Calu3 (cell line): ENCODE results near the gene PARVB. TPM values are rescaled to one million over a fixed set of nuclear protein-coding genes. Genes with fewer than 3 reads are reported as not detected.

ENCODE experiments used
- BruUV-seq: library from RNA; stranded (reverse); fragments of 400-500 nt; replicated peaks from 2 replicates; lab custom pipeline; 2021; lab: Mats Ljungman, UMichigan
- CTCF ChIA-PET: fragments of 300-600 bp; sonication (Branson Sonifier 250); formaldehyde crosslinking; loops from one replicate; lab custom pipeline; 2022; ENCODE audit warnings: antibody characterized with exemption; lab: Charles Lee
- DNase-seq: peaks from one replicate; pipeline ENCODE4 v3.0.0; 2022
- H3K27ac Mint-ChIP-seq: one replicate; pipeline ENCODE4 v1.8.0; 2022; ENCODE audit warnings: mixed read lengths; ENCODE audit not compliant: unreplicated experiment
- H3K27me3 Mint-ChIP-seq: one replicate; pipeline ENCODE4 v1.8.0; 2022; ENCODE audit warnings: mixed read lengths; ENCODE audit not compliant: unreplicated experiment
- H3K36me3 Mint-ChIP-seq: one replicate; pipeline ENCODE4 v1.8.0; 2022; ENCODE audit warnings: mild to moderate bottlenecking, moderate library complexity, mixed read lengths; ENCODE audit not compliant: insufficient read depth, unreplicated experiment
- H3K4me1 Mint-ChIP-seq: one replicate; pipeline ENCODE4 v1.8.0; 2022; ENCODE audit warnings: mild to moderate bottlenecking, low read depth, mixed read lengths; ENCODE audit not compliant: unreplicated experiment
- H3K4me3 Mint-ChIP-seq: one replicate; pipeline ENCODE4 v1.8.0; 2022; ENCODE audit warnings: mild to moderate bottlenecking, low read depth, moderate library complexity, mixed read lengths; ENCODE audit not compliant: unreplicated experiment
- H3K9me3 Mint-ChIP-seq: one replicate; pipeline ENCODE4 v1.8.0; 2022; ENCODE audit warnings: low read depth, mixed read lengths; ENCODE audit not compliant: unreplicated experiment
- intact Hi-C: fragments of 100-400 bp; cut with micrococcal nuclease; formaldehyde crosslinking; loops from one replicate; pipeline ENCODE4 v1.10.0; 2022; ENCODE audit not compliant: unreplicated experiment
- total RNA-seq: library from RNA; stranded (reverse); gene quantifications from 2 replicates; pipeline ENCODE4 v1.2.3, GENCODE V29; 2022
- TF ChIP-seq, protein P1 (sequence below): fragments of 200-600 bp; IDR thresholded peaks from one replicate; pipeline ENCODE4 v1.8.0; 2022; ENCODE audit warnings: antibody characterized with exemption; ENCODE audit not compliant: unreplicated experiment

Gene PARVB
- total RNA-seq, 1 experiment from 2014 or later = 15.6 TPM

GRCh38 chr22:44164031-44164430 lies 139.9 kb downstream of the PARVB start:
- no peaks in the 10 kb centered on the region for H3K36me3 Mint-ChIP-seq

GRCh38 chr22:44165286-44165874 lies 141.3 kb downstream of the PARVB start:
- no TSS peak for BruUV-seq
- CTCF ChIA-PET = no interaction called here
- H3K4me3 Mint-ChIP-seq = no peak overlapping the region
- TF ChIP-seq, protein P1, sequence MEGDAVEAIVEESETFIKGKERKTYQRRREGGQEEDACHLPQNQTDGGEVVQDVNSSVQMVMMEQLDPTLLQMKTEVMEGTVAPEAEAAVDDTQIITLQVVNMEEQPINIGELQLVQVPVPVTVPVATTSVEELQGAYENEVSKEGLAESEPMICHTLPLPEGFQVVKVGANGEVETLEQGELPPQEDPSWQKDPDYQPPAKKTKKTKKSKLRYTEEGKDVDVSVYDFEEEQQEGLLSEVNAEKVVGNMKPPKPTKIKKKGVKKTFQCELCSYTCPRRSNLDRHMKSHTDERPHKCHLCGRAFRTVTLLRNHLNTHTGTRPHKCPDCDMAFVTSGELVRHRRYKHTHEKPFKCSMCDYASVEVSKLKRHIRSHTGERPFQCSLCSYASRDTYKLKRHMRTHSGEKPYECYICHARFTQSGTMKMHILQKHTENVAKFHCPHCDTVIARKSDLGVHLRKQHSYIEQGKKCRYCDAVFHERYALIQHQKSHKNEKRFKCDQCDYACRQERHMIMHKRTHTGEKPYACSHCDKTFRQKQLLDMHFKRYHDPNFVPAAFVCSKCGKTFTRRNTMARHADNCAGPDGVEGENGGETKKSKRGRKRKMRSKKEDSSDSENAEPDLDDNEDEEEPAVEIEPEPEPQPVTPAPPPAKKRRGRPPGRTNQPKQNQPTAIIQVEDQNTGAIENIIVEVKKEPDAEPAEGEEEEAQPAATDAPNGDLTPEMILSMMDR = no peak
- H3K27me3 Mint-ChIP-seq = no peaks in the 10 kb centered on the region
- no peaks in the 10 kb centered on the region for H3K4me1 Mint-ChIP-seq
- intact Hi-C loops = no loop called here
- no peak for DNase-seq
- no peak overlapping the region for H3K27ac Mint-ChIP-seq
- no peaks in the 10 kb centered on the region for H3K9me3 Mint-ChIP-seq
- no peaks in the 10 kb centered on the region for H3K36me3 Mint-ChIP-seq

More at GRCh38 chr22:44164031-44164430, 139.9 kb downstream of the PARVB start:
- CTCF ChIA-PET = no interaction called here
- no peak for DNase-seq
- Mint-ChIP-seq H3K27ac (no peak overlapping the region), H3K4me3 (no peak overlapping the region), H3K27me3 (no peaks in the 10 kb centered on the region), H3K9me3 (no peaks in the 10 kb centered on the region), H3K4me1 (no peaks in the 10 kb centered on the region)
- intact Hi-C loops = no loop called here
- TF ChIP-seq, protein P1 = no peak
- no TSS peak for BruUV-seq

DNA sequence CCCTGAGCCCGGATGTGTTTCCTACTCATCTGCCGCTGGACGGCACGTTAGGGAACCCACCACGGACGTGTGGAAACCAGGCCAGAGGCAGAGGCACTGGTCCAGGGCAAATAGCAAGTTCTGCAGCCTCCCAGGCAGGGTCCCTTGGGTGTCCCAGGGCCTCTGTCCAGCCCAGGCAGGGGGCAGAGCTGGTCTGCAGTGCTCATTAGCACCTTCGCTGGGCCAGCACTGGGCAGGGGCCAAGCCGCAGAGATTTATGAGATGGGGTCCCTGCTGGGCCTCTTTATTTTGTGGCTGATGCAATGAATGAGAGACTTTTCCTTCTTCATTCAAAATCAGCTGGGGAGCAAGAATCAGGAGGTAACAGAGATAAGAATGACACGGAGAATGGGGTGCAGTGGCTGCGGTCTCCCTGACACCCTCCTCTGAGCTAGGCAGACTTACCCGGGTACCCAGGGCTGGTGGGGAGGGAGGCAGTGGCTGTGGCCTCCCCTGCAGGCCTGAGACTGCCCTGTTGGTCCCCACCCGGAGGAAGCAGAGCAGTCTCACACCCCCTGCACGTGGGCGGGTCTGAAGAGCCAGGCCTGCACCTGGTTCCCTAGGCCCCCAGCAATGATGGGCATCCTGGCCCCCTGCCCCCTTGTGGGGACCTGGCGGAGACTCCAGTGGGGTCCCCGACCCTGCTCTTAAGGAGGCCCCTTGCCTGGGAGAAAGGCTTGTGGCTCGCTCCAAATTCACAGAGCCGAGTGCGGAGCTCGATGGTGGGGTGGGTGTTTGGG lies 142.6 kb downstream of the PARVB start:
- intact Hi-C loops = no loop called here

GRCh38 chr22:44167501-44167900 lies 143.4 kb downstream of the PARVB start:
- Mint-ChIP-seq H3K27ac (no peak overlapping the region), H3K4me3 (no peak overlapping the region), H3K9me3 (no peaks in the 10 kb centered on the region), H3K4me1 (no peaks in the 10 kb centered on the region), H3K27me3 (no peaks in the 10 kb centered on the region), H3K36me3 (no peaks in the 10 kb centered on the region)
- intact Hi-C loops = no loop called here
- no TSS peak for BruUV-seq
- TF ChIP-seq, protein P1 = no peak
- DNase-seq = no peak
- CTCF ChIA-PET = interaction anchor here (0.5 kb wide), 1 partner anchor 956 kb away, joined by 6 read pairs; no protein-coding TSS in a partner anchor

More for the DNA sequence above, 142.6 kb downstream of the PARVB start:
- H3K4me1 Mint-ChIP-seq = no peaks in the 10 kb centered on the region
- no peak for DNase-seq
- no peaks in the 10 kb centered on the region for H3K36me3 Mint-ChIP-seq
- no TSS peak for BruUV-seq
- H3K4me3 Mint-ChIP-seq = no peak overlapping the region
- no peaks in the 10 kb centered on the region for H3K9me3 Mint-ChIP-seq
- H3K27ac Mint-ChIP-seq = no peak overlapping the region
- no peaks in the 10 kb centered on the region for H3K27me3 Mint-ChIP-seq
- CTCF ChIA-PET = interaction anchor here (0.5 kb wide), 1 partner anchor 955 kb away, joined by 6 read pairs; no protein-coding TSS in a partner anchor
- TF ChIP-seq, protein P1 = no peak
